Gastrocnemius medialis (tissue), 4 donors: ENCODE results near the gene HELB. TPM values are rescaled to one million over a fixed set of nuclear protein-coding genes. Genes with fewer than 3 reads are reported as not detected.

Experiments
- ATAC-seq, 2 donors: fragments of 150-250 bp; one replicate each; pipeline ENCODE4 v1.9.1; 2016
- DNase-seq, 2 donors: peaks; one replicate each; pipeline ENCODE4 v3.0.0-alpha.2; 2019
- H3K27ac ChIP-seq, 4 donors: fragments of 200-600 bp; sonication (generic); 1 replicate in 1 of 4; 2 replicates in 3 of 4; pipeline ENCODE4 v1.5.1; 2016 to 2018; ENCODE audit warnings: mild to moderate bottlenecking in 2 of 4, moderate library complexity in 1 of 4
- H3K27me3 ChIP-seq, 3 donors: fragments of 200-600 bp; sonication (generic) in 2 of 3; 1 replicate in 1 of 3; 2 replicates in 2 of 3; pipeline versions ENCODE4 v1.5.1 to v1.6.0; 2016 to 2019; ENCODE audit warnings: mild to moderate bottlenecking in 1 of 3, moderate library complexity in 1 of 3
- H3K36me3 ChIP-seq, 2 donors: fragments of 200-600 bp; sonication (generic) in 1 of 2; one replicate each; pipeline ENCODE4 v1.5.1; 2017 to 2018
- H3K4me1 ChIP-seq, 2 donors: fragments of 200-600 bp; sonication (generic) in 1 of 2; one replicate each; pipeline ENCODE4 v1.5.1; 2016 to 2017; ENCODE audit warnings: mild to moderate bottlenecking in 2 of 2
- H3K4me3 ChIP-seq, 4 donors: fragments of 200-600 bp; sonication (generic) in 3 of 4; 1 replicate in 1 of 4; 2 replicates in 3 of 4; pipeline ENCODE4 v1.5.1; 2016 to 2019; ENCODE audit warnings: mild to moderate bottlenecking in 2 of 4
- H3K9me3 ChIP-seq, 3 donors: fragments of 200-600 bp; sonication (generic) in 2 of 3; 1 replicate in 1 of 3; 2 replicates in 2 of 3; pipeline ENCODE4 v1.5.1; 2016 to 2019
- CTCF ChIP-seq, 5 experiments: fragments of 450-650 bp in 3 of 5; fragments of 200-600 bp in 2 of 5; sonication (generic) in 2 of 5; IDR thresholded peaks in 4 of 5; conservative IDR thresholded peaks in 1 of 5; 1 replicate in 4 of 5; 2 replicates in 1 of 5; pipeline ENCODE4 v1.5.1; 2016 to 2019; ENCODE audit warnings: antibody characterized with exemption in 5 of 5, mild to moderate bottlenecking in 3 of 5, moderate library complexity in 3 of 5
- POLR2A ChIP-seq, 2 donors: fragments of 450-650 bp; IDR thresholded peaks; one replicate each; pipeline ENCODE4 v1.6.1; 2017; ENCODE audit warnings: antibody characterized with exemption in 2 of 2, mild to moderate bottlenecking in 2 of 2, moderate library complexity in 2 of 2
- in situ Hi-C, 4 donors: fragments of 200-750 bp; cut with MboI; loops; one replicate each; pipeline versions ENCODE4 v1.15.0 to v1.8.0; 2017; ENCODE audit warnings: low sequenced_read_pairs in 4 of 4
- intact Hi-C: fragments of 100-400 bp; cut with DNase I; formaldehyde crosslinking; loops from one replicate; pipeline ENCODE4 v1.15.1; 2023; ENCODE audit warnings: low total_unique reads
- total RNA-seq, 4 donors: library from RNA; depleted of rRNA; stranded (reverse); fragments of >200 nt; gene quantifications; one replicate each; pipeline versions ENCODE4 v1.1.0 to v1.2.3, GENCODE V29; 2016

Gene HELB
- total RNA-seq, result 1 to 10 TPM in 2 of 4 donors, under 1 TPM in 2; 0.49 to 1.2 (median 0.82) TPM

GRCh38 chr12:66301944-66302826 is at the start of gene HELB:
TSS of gene HELB (plus strand) at chr12:66302493. CDS start at chr12:66302604, 111 bp downstream.
- no peaks in the 10 kb centered on the region for H3K27me3 ChIP-seq
- H3K4me1 ChIP-seq, result peaks cover 9 to 15% of the 10 kb centered on the region in 2 donors
- no peaks in the 10 kb centered on the region for H3K9me3 ChIP-seq
- H3K4me3 ChIP-seq, result peak within 1 kb of the TSS; percentile 62 to 88 (median 77)
- H3K27ac ChIP-seq, result peak within 1 kb of the TSS; percentile 69 to 80 (median 74)
- in situ Hi-C loops, result loop anchor here in 1 of 4 donors (25.0 kb wide), 1 partner anchor 140 kb away; the partner anchor contains the start of gene TMBIM4
- ATAC-seq, result peak; percentile 97 to 99
- DNase-seq, result peak; percentile 93 to 95
- intact Hi-C loops, result loop anchor here (5.0 to 10.0 kb wide), 3 partner anchors 137 to 1690 kb away; partner anchors contain the start of genes LLPH, RASSF3 and TMBIM4
- no peaks in the 10 kb centered on the region for H3K36me3 ChIP-seq
- TF ChIP-seq POLR2A (IDR thresholded peaks at IDR 0.05) (peak in 1 of 2 donors; percentile 47), CTCF (IDR thresholded peaks at IDR 0.05 in 4 of 5, conservative IDR thresholded peaks at IDR 0.05 in 1 of 5) (no peak)

DNA sequence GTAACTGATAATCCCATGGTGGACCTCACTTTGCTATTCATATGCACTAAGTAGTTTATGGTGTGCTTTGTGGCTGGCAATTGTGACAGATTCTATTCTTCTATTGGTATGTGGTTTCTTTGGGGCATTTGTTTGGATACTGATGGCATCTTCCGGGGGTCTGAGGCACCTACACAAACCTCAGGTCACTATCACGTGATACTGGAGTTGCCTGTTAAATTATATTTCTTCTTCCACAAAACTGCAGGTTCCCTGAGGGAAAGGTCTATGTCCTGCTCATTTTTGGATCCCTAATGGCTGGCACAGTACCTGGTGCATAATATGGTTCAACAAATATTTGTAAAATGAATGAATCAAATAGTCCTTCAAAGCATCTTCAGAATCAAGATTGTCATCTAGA is 49.5 kb upstream of the HELB start:
- H3K27me3 ChIP-seq, result no peaks in the 10 kb centered on the region
- in situ Hi-C loops, result loop anchor here in 1 of 4 donors (25.0 kb wide), 2 partner anchors 160 to 435 kb away; partner anchors contain the start of gene GRIP1
- DNase-seq, result no peak
- H3K36me3 ChIP-seq, result no peaks in the 10 kb centered on the region
- H3K4me3 ChIP-seq, result no peak overlapping the region
- ATAC-seq, result no peak
- H3K4me1 ChIP-seq, result no peaks in the 10 kb centered on the region
- TF ChIP-seq POLR2A (IDR thresholded peaks at IDR 0.05) (no peak), CTCF (IDR thresholded peaks at IDR 0.05 in 4 of 5, conservative IDR thresholded peaks at IDR 0.05 in 1 of 5) (no peak)
- intact Hi-C loops, result no loop called here
- H3K9me3 ChIP-seq, result no peaks in the 10 kb centered on the region
- H3K27ac ChIP-seq, result no peak overlapping the region

GRCh38 chr12:66255737-66256136 is 46.6 kb upstream of the HELB start:
- ATAC-seq (no peak), DNase-seq (no peak)
- no peak for TF ChIP-seq POLR2A (IDR thresholded peaks at IDR 0.05)
- TF ChIP-seq CTCF (IDR thresholded peaks at IDR 0.05 in 4 of 5, conservative IDR thresholded peaks at IDR 0.05 in 1 of 5), result no peak
- Histone ChIP-seq H3K4me3 (no peak overlapping the region), H3K36me3 (no peaks in the 10 kb centered on the region), H3K9me3 (no peaks in the 10 kb centered on the region), H3K27ac (no peak overlapping the region), H3K27me3 (no peaks in the 10 kb centered on the region), H3K4me1 (no peaks in the 10 kb centered on the region)
- intact Hi-C loops, result no loop called here
- in situ Hi-C loops, result loop anchor here in 1 of 4 donors (25.0 kb wide), 2 partner anchors 157 to 432 kb away; partner anchors contain the start of gene GRIP1

GRCh38 chr12:66258011-66258410 is 44.3 kb upstream of the HELB start:
- Histone ChIP-seq H3K27ac (no peak overlapping the region), H3K4me1 (no peaks in the 10 kb centered on the region), H3K9me3 (no peaks in the 10 kb centered on the region), H3K4me3 (no peak overlapping the region), H3K36me3 (no peaks in the 10 kb centered on the region), H3K27me3 (no peaks in the 10 kb centered on the region)
- DNase-seq (no peak), ATAC-seq (no peak)
- no peak for TF ChIP-seq CTCF (IDR thresholded peaks at IDR 0.05 in 4 of 5, conservative IDR thresholded peaks at IDR 0.05 in 1 of 5)
- TF ChIP-seq POLR2A (IDR thresholded peaks at IDR 0.05), result no peak
- intact Hi-C loops, result no loop called here
- in situ Hi-C loops, result loop anchor here in 1 of 4 donors (25.0 kb wide), 2 partner anchors 154 to 429 kb away; partner anchors contain the start of gene GRIP1
